HG03097 (cell line): ENCODE results near the gene CCDC159.

Source experiments
- ATAC-seq: cut with Tn5 transposase; IDR thresholded peaks from one replicate; pipeline ENCODE4 v1.9.1; 2021; ENCODE audit not compliant: unreplicated experiment, low FRiP score

The CCDC159 gene

GRCh38 chr19:11384778-11385129 lies 38.4 kb downstream of the CCDC159 start:
- no peak for ATAC-seq

- ATAC-seq: no peak
Measured at GRCh38 chr19:11387162-11388034, 41.1 kb downstream of the CCDC159 start.

- no peak for ATAC-seq
Measured at GRCh38 chr19:11390359-11390758, 44.0 kb downstream of the CCDC159 start.

GRCh38 chr19:11390933-11391680 lies 44.8 kb downstream of the CCDC159 start:
- ATAC-seq: no peak

GRCh38 chr19:11397089-11397610 lies 50.8 kb downstream of the CCDC159 start:
- no peak for ATAC-seq

- ATAC-seq: no peak
Measured at GRCh38 chr19:11399667-11400066, 53.3 kb downstream of the CCDC159 start.

GRCh38 chr19:11400798-11401197 lies 54.5 kb downstream of the CCDC159 start:
- ATAC-seq: no peak

GRCh38 chr19:11401808-11402543 lies 55.7 kb downstream of the CCDC159 start:
- no peak for ATAC-seq
